HepG2 (cell line): Measurements from ENCODE around the gene IWS1. TPM values are rescaled to one million over a fixed set of nuclear protein-coding genes. Genes with fewer than 3 reads are reported as not detected.

ENCODE experiments used
- CCDC6 ChIP-seq: sonication (generic); formaldehyde crosslinking; IDR thresholded peaks from 2 replicates; pipeline ENCODE4 v1.8.1; 2022; ENCODE audit warnings: mild to moderate bottlenecking, missing genetic modification reagents, moderate library complexity
- CHCHD3 ChIP-seq: sonication (generic); formaldehyde crosslinking; IDR thresholded peaks from 2 replicates; pipeline ENCODE4 v1.8.0; 2022; ENCODE audit warnings: mild to moderate bottlenecking, missing genetic modification reagents, moderate library complexity
- KDM5A ChIP-seq: fragments of 200-600 bp; sonication (generic); IDR thresholded peaks from 2 replicates; pipeline ENCODE4 v1.7.0; 2018; ENCODE audit warnings: antibody characterized with exemption, mild to moderate bottlenecking, low read length, borderline replicate concordance
- MBNL3 ChIP-seq: fragments of 250-450 bp; sonication (Bioruptor Pico); conservative IDR thresholded peaks from 2 replicates; pipeline ENCODE4 v1.8.0; 2022; ENCODE audit warnings: mild to moderate bottlenecking, inconsistent platforms
- MLLT10 ChIP-seq: sonication (generic); formaldehyde crosslinking; IDR thresholded peaks from 2 replicates; pipeline ENCODE4 v1.4.0; 2020; ENCODE audit warnings: missing genetic modification reagents
- PHF20 ChIP-seq: sonication (generic); formaldehyde crosslinking; IDR thresholded peaks from 2 replicates; pipeline ENCODE4 v1.5.0; 2020; ENCODE audit warnings: mild to moderate bottlenecking, missing genetic modification reagents
- TCF7L2 ChIP-seq: IDR thresholded peaks from 2 replicates; pipeline ENCODE4 v1.6.1; 2011; ENCODE audit warnings: mild to moderate bottlenecking, low read depth, low read length, moderate library complexity
- ZBTB42 ChIP-seq: sonication (generic); formaldehyde crosslinking; IDR thresholded peaks from 2 replicates; pipeline ENCODE4 v1.5.0; 2020; ENCODE audit warnings: mild to moderate bottlenecking, missing genetic modification reagents
- ZIK1 ChIP-seq: sonication (generic); formaldehyde crosslinking; IDR thresholded peaks from 2 replicates; pipeline ENCODE4 v1.5.0; 2020; ENCODE audit warnings: mild to moderate bottlenecking, low read depth, missing genetic modification reagents, borderline replicate concordance
- ZNF160 ChIP-seq: sonication (generic); formaldehyde crosslinking; IDR thresholded peaks from 2 replicates; pipeline ENCODE4 v1.8.0; 2022; ENCODE audit warnings: mild to moderate bottlenecking, inconsistent platforms, missing genetic modification reagents
- ZNF331 ChIP-seq: sonication (generic); formaldehyde crosslinking; IDR thresholded peaks from 2 replicates; pipeline ENCODE4 v1.4.0; 2020; ENCODE audit warnings: missing genetic modification reagents
- ZNF552 ChIP-seq: sonication (generic); formaldehyde crosslinking; IDR thresholded peaks from 2 replicates; pipeline ENCODE4 v1.9.0; 2022; ENCODE audit warnings: missing genetic modification reagents, mild to moderate bottlenecking, borderline replicate concordance
- ZNF563 ChIP-seq: sonication (generic); formaldehyde crosslinking; IDR thresholded peaks from 2 replicates; pipeline ENCODE4 v1.8.0; 2022; ENCODE audit warnings: mild to moderate bottlenecking, moderate library complexity, missing genetic modification reagents
- ZNF614 ChIP-seq: IDR thresholded peaks from 2 replicates; pipeline ENCODE4 v1.6.1; 2018; ENCODE audit warnings: missing biosample characterization, missing genetic modification reagents, inconsistent platforms, borderline replicate concordance
- ZNF781 ChIP-seq: sonication (generic); formaldehyde crosslinking; IDR thresholded peaks from 2 replicates; pipeline ENCODE4 v1.5.1; 2020; ENCODE audit warnings: borderline replicate concordance, mild to moderate bottlenecking, missing genetic modification reagents; ENCODE audit errors: not compliant biosample characterization
- polyA plus RNA-seq, 8 experiments: library from polyadenylated mRNA; depleted of rRNA in 3 of 8; stranded (reverse) in 7 of 8; unstranded in 1 of 8; fragments of >200 nt; fragmentation: Illumina TruSeq in 4 of 8; extraction: Trizol in 4 of 8; gene quantifications; 2 replicates each; pipeline versions ENCODE4 v1.2.1 to v1.2.3, GENCODE V29; 2011 to 2016; ENCODE audit warnings: low read depth in 4 of 8, missing spikeins in 1 of 8, mixed read lengths in 1 of 8; ENCODE audit not compliant: insufficient read depth in 1 of 8
- total RNA-seq, 5 experiments: library from RNA; depleted of rRNA; stranded (reverse); fragments of >200 nt; fragmentation: Illumina TruSeq; extraction: Trizol; gene quantifications; 2 replicates each; pipeline ENCODE4 v1.2.3, GENCODE V29; 2016; ENCODE audit warnings: low read depth in 1 of 5
- TF ChIP-seq, protein P1 (sequence below): IDR thresholded peaks from 2 replicates; pipeline ENCODE4 v1.6.1; 2016
- TF ChIP-seq, protein P2 (sequence below): sonication (generic); formaldehyde crosslinking; IDR thresholded peaks from 2 replicates; pipeline ENCODE4 v1.8.1; 2022; ENCODE audit warnings: low read depth, mild to moderate bottlenecking, missing genetic modification reagents
- TF ChIP-seq, protein P3 (sequence below): IDR thresholded peaks from 2 replicates; pipeline ENCODE4 v1.6.1; 2016; ENCODE audit warnings: low read depth, control low read depth
- TF ChIP-seq, protein P4 (sequence below): sonication (generic); formaldehyde crosslinking; IDR thresholded peaks from 2 replicates; pipeline ENCODE4 v1.4.0; 2020; ENCODE audit warnings: missing genetic modification reagents
- TF ChIP-seq, protein P5 (sequence below): sonication (generic); formaldehyde crosslinking; IDR thresholded peaks from 2 replicates; pipeline ENCODE4 v1.4.0; 2020; ENCODE audit warnings: missing genetic modification reagents, mild to moderate bottlenecking, borderline replicate concordance

The IWS1 gene
- total and polyA plus RNA-seq, 2 of the 13 experiments (the other 11 are each of a cell fraction or from before 2014, with no cell fraction given): 28.9 to 62.3 TPM

DNA sequence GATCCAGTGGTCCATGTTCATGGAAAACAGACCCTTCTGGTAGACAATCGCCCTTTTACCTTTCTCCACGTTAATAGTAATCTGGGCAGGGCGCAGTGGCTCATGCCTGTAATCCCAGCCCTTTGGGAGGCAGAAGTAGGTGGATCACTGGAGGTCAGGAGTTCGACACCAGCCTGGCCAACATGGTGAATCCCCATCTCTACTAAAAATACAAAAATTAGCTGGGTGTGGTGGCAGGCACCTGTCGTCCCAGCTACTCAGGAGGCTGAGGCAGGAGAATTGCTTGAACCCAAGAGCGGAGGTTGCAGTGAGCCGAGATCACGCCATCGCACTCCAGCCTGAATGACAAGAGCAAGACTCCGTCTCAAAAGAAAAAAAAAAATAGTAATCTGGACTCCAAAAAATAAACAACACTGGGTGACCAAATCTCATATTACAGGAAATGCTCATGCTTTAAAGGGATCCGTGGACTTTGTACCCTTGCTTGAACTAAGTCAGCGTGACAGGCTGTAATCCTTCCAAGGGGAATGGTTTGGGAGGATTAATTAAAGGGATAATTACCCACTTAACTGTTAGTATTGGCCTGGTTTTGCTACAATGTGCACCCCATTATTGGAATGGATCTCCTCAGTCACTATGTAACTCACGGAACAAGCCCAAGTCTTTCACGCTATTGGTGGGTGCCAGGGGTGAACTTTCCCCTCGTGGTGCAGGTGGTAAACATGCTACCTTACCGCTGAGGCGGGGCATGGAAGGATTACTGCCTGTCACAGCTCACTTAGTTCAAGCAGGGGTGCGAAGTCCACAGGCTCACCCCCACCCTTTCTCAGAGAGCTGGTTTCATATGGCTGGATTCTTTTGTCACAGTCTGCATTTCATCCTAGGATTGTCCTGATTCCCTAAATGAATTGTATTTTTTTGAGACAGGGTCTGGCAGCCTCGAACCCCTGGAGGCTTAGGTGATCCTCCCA lies 71.4 kb downstream of the IWS1 start (continued):
- TF ChIP-seq ZIK1 (CRISPR knock-in tag) (0 out of 2 replicates have a peak, but pooled peaks have one; percentile 75), PHF20 (CRISPR knock-in tag) (peak; percentile 69; the same call in 1 of the 2 replicates), CHCHD3 (CRISPR knock-in tag) (no peak; the same call in 1 of the 2 replicates), MBNL3 (no peak), ZNF160 (peak; percentile 36; the same call in 1 of the 2 replicates), ZNF614 (CRISPR knock-in tag) (0 out of 2 replicates have a peak, but pooled peaks have one; percentile 92), ZNF781 (peak; percentile 90), ZBTB42 (0 out of 2 replicates have a peak, but pooled peaks have one; percentile 53), ZNF563 (peak; percentile 39; the same call in 1 of the 2 replicates), KDM5A (no peak; the same call in 1 of the 2 replicates), MLLT10 (CRISPR knock-in tag) (no peak), ZNF552 (CRISPR knock-in tag) (peak; percentile 100), CCDC6 (CRISPR knock-in tag) (no peak), TCF7L2 (no peak), ZNF331 (CRISPR knock-in tag) (peak; percentile 95)
- TF ChIP-seq, protein P1, sequence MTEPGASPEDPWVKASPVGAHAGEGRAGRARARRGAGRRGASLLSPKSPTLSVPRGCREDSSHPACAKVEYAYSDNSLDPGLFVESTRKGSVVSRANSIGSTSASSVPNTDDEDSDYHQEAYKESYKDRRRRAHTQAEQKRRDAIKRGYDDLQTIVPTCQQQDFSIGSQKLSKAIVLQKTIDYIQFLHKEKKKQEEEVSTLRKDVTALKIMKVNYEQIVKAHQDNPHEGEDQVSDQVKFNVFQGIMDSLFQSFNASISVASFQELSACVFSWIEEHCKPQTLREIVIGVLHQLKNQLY: peak; percentile 99
- TF ChIP-seq, protein P2, sequence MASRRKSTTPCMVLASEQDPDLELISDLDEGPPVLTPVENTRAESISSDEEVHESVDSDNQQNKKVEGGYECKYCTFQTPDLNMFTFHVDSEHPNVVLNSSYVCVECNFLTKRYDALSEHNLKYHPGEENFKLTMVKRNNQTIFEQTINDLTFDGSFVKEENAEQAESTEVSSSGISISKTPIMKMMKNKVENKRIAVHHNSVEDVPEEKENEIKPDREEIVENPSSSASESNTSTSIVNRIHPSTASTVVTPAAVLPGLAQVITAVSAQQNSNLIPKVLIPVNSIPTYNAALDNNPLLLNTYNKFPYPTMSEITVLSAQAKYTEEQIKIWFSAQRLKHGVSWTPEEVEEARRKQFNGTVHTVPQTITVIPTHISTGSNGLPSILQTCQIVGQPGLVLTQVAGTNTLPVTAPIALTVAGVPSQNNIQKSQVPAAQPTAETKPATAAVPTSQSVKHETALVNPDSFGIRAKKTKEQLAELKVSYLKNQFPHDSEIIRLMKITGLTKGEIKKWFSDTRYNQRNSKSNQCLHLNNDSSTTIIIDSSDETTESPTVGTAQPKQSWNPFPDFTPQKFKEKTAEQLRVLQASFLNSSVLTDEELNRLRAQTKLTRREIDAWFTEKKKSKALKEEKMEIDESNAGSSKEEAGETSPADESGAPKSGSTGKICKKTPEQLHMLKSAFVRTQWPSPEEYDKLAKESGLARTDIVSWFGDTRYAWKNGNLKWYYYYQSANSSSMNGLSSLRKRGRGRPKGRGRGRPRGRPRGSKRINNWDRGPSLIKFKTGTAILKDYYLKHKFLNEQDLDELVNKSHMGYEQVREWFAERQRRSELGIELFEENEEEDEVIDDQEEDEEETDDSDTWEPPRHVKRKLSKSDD (CRISPR knock-in tag): peak; percentile 80; the same call in 1 of the 2 replicates
- TF ChIP-seq, protein P3, sequence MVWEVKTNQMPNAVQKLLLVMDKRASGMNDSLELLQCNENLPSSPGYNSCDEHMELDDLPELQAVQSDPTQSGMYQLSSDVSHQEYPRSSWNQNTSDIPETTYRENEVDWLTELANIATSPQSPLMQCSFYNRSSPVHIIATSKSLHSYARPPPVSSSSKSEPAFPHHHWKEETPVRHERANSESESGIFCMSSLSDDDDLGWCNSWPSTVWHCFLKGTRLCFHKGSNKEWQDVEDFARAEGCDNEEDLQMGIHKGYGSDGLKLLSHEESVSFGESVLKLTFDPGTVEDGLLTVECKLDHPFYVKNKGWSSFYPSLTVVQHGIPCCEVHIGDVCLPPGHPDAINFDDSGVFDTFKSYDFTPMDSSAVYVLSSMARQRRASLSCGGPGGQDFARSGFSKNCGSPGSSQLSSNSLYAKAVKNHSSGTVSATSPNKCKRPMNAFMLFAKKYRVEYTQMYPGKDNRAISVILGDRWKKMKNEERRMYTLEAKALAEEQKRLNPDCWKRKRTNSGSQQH (CRISPR knock-in tag): 0 out of 2 replicates have a peak, but pooled peaks have one; percentile 73
- TF ChIP-seq, protein P4, sequence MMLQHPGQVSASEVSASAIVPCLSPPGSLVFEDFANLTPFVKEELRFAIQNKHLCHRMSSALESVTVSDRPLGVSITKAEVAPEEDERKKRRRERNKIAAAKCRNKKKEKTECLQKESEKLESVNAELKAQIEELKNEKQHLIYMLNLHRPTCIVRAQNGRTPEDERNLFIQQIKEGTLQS (CRISPR knock-in tag): peak; percentile 62; the same call in 1 of the 2 replicates
- TF ChIP-seq, protein P5, sequence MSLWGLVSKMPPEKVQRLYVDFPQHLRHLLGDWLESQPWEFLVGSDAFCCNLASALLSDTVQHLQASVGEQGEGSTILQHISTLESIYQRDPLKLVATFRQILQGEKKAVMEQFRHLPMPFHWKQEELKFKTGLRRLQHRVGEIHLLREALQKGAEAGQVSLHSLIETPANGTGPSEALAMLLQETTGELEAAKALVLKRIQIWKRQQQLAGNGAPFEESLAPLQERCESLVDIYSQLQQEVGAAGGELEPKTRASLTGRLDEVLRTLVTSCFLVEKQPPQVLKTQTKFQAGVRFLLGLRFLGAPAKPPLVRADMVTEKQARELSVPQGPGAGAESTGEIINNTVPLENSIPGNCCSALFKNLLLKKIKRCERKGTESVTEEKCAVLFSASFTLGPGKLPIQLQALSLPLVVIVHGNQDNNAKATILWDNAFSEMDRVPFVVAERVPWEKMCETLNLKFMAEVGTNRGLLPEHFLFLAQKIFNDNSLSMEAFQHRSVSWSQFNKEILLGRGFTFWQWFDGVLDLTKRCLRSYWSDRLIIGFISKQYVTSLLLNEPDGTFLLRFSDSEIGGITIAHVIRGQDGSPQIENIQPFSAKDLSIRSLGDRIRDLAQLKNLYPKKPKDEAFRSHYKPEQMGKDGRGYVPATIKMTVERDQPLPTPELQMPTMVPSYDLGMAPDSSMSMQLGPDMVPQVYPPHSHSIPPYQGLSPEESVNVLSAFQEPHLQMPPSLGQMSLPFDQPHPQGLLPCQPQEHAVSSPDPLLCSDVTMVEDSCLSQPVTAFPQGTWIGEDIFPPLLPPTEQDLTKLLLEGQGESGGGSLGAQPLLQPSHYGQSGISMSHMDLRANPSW (CRISPR knock-in tag): peak; percentile 54; the same call in 1 of the 2 replicates
